Measurements from ENCODE around the gene TCF23.

GRCh38 chr2:27115519-27115918, 33.3 kb upstream of the TCF23 start:
- TF ChIP-seq WT1 (tag by site-specific recombination; IDR thresholded peaks at IDR 0.05) (no peak), ZNF19 (tag by site-specific recombination; IDR thresholded peaks at IDR 0.05; ENCODE audit: low read depth) (no peak), MYNN (tag by site-specific recombination; IDR thresholded peaks at IDR 0.05; ENCODE audit: borderline replicate concordance) (no peak), CTCF (tag by site-specific recombination; IDR thresholded peaks at IDR 0.05) (no peak), ZNF624 (tag by site-specific recombination; IDR thresholded peaks at IDR 0.05) (no peak), ZNF114 (tag by site-specific recombination; IDR thresholded peaks at IDR 0.05) (no peak)

Measured in HEK293 (cell line).